ENCODE measurements around the gene TSNAXIP1.

Gene TSNAXIP1

GRCh38 chr16:67806428-67807147, at the start of gene TSNAXIP1, which contains the start of gene RANBP10:
TSS of gene TSNAXIP1 (plus strand) at chr16:67806889. CDS start at chr16:67807150, 261 bp downstream.
TSS of gene RANBP10 (minus strand) at chr16:67806560. CDS start at chr16:67806536, 24 bp downstream.
- no peak for TF ChIP-seq CTCF (IDR thresholded peaks at IDR 0.05; ENCODE audit: low read depth, low read length)
- peak within 1 kb of the TSS; percentile 83 for H3K4me3 ChIP-seq (ENCODE audit: low read depth, low read length)

GRCh38 chr16:67758006-67758405, 48.7 kb upstream of the TSNAXIP1 start:
- H3K4me3 ChIP-seq (ENCODE audit: low read depth, low read length) = no peak overlapping the region
- no peak for TF ChIP-seq CTCF (IDR thresholded peaks at IDR 0.05; ENCODE audit: low read depth, low read length)

GRCh38 chr16:67758966-67759365, 47.7 kb upstream of the TSNAXIP1 start:
- no peak overlapping the region for H3K4me3 ChIP-seq (ENCODE audit: low read depth, low read length)
- TF ChIP-seq CTCF (IDR thresholded peaks at IDR 0.05; ENCODE audit: low read depth, low read length) = no peak

- H3K4me3 ChIP-seq (ENCODE audit: low read depth, low read length) = no peak overlapping the region
- TF ChIP-seq CTCF (IDR thresholded peaks at IDR 0.05; ENCODE audit: low read depth, low read length) = no peak
Observed at GRCh38 chr16:67760206-67760955, 46.3 kb upstream of the TSNAXIP1 start.

- H3K4me3 ChIP-seq (ENCODE audit: low read depth, low read length) = no peak overlapping the region
- TF ChIP-seq CTCF (IDR thresholded peaks at IDR 0.05; ENCODE audit: low read depth, low read length) = no peak
Observed at GRCh38 chr16:67760956-67761230, 45.8 kb upstream of the TSNAXIP1 start.

GRCh38 chr16:67761924-67762323, 44.8 kb upstream of the TSNAXIP1 start:
- H3K4me3 ChIP-seq (ENCODE audit: low read depth, low read length) = no peak overlapping the region
- no peak for TF ChIP-seq CTCF (IDR thresholded peaks at IDR 0.05; ENCODE audit: low read depth, low read length)

- no peak for TF ChIP-seq CTCF (IDR thresholded peaks at IDR 0.05; ENCODE audit: low read depth, low read length)
- H3K4me3 ChIP-seq (ENCODE audit: low read depth, low read length) = no peak overlapping the region
Observed at GRCh38 chr16:67762385-67762784, 44.3 kb upstream of the TSNAXIP1 start.
